Upper lobe of left lung (tissue), 4 donors: ENCODE results near the gene SRSF1.

Source experiments
- CTCF ChIP-seq, 6 experiments: fragments of 450-650 bp in 4 of 6; fragments of 200-600 bp in 2 of 6; sonication (generic) in 2 of 6; IDR thresholded peaks; one replicate each; pipeline ENCODE4 v1.5.1; 2016 to 2019; ENCODE audit warnings: antibody characterized with exemption in 6 of 6
- EP300 ChIP-seq, 4 donors: sonication (generic); formaldehyde crosslinking; IDR thresholded peaks; one replicate each; pipeline ENCODE4 v1.5.1; 2017; ENCODE audit warnings: antibody characterized with exemption in 4 of 4, control low read depth in 2 of 4
- POLR2A ChIP-seq, 4 donors: fragments of 450-650 bp; IDR thresholded peaks; one replicate each; pipeline ENCODE4 v1.5.1; 2016 to 2017; ENCODE audit warnings: antibody characterized with exemption in 4 of 4, mild to moderate bottlenecking in 2 of 4
- POLR2AphosphoS5 ChIP-seq, 2 donors: sonication (generic); formaldehyde crosslinking; IDR thresholded peaks; one replicate each; pipeline ENCODE4 v1.5.1; 2017; ENCODE audit warnings: antibody characterized with exemption in 2 of 2

DNA sequence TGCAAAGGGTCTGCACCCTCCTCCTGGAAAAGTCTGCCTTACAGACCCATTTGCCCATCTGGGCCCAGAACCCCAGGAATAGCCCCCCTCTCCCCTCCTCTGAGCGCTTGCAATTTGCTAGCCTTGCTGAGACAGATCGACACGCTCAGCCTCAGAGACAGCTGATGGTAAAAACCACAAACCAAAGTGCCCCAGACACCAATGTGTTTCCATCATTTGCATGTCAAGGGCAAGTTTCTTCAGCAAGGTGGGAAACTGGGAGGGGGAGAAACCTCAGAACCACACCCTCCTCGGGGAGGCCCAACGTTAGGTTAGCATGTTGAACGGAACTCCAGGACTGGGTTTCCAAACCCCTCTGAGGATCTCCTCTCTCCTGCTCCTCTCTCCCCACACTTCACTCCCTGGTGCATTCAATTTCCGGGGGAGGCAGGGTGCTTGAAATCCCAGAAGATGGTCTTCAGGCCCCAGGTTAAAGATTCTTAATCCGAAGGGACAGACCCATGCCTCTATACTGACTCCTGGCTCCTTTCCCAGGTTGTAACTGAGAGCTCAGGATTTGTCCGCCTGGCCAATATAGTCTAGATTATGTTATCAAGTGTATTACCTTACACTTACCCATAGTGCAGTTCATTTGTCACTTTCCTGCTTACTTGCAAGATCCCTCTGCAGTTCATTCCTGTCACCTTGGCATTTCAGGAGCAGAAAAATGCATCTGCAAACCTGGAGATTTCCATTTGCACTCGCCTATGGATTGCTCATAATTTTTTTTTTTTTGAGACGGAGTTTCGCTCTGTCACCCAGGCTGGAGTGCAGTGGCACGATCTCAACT, 50.5 kb downstream of the SRSF1 start:
- no peak for TF ChIP-seq CTCF (IDR thresholded peaks at IDR 0.05)
- no peak for TF ChIP-seq POLR2A (IDR thresholded peaks at IDR 0.05)
- no peak for TF ChIP-seq EP300 (IDR thresholded peaks at IDR 0.05)
- no peak for TF ChIP-seq POLR2AphosphoS5 (IDR thresholded peaks at IDR 0.05)
